HUDEP-2 (cell line): ENCODE data around the gene NLRP9.
"Not testable (repeated sequence)": the region's sequence is repeated elsewhere in the genome, so short reads cannot be mapped to it uniquely, and the experiment has no call there.

Source experiments
- DNase-seq, 76 experiments: peaks; one replicate each; lab custom pipeline; 2025; ENCODE audit not compliant: unreplicated experiment in 76 of 76; lab: John Stamatoyannopoulos, UW

The NLRP9 gene

DNA sequence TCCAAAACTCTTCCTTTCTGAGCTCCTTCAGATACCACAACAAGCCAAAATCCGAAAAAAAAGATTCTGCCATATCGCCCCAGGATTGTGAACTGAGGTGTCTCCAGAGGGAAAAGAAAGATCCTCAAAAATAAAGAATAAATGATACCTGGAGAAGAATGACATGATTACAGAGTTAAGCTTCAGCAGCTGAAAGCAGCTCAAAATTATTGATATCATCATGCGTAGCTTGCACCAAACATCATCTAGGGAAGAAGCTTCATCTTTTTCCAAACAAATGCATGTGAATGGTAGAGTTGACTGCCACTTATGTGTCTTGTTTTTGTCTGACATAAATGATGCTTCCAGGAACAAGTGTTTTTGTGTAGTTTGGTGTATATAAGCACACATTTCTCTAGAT lies at the start of gene NLRP9:
Gene NLRP9, minus strand, starts transcription at position 101 of the 400 bp plus-strand sequence. Its CDS starts 28 bp downstream, at position 73.
- DNase-seq: no peak

GRCh38 chr19:55781112-55781511 lies 42.9 kb upstream of the NLRP9 start:
- DNase-seq: no peak

DNA sequence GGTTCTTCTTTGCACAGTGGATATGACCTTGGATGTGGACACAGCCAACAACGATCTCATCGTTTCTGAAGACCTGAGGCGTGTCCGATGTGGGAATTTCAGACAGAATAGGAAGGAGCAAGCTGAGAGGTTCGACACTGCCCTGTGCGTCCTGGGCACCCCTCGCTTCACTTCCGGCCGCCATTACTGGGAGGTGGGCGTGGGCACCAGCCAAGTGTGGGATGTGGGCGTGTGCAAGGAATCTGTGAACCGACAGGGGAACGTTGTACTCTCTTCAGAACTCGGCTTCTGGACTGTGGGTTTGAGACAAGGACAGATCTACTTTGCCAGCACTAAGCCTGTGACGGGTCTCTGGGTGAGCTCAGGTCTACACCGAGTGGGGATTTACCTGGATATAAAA lies 40.1 kb upstream of the NLRP9 start:
- DNase-seq: no peak

GRCh38 chr19:55777528-55777927 lies 39.3 kb upstream of the NLRP9 start:
- DNase-seq: peak in 23 of 76 experiments; percentile 2 to 59 (median 16)

DNA sequence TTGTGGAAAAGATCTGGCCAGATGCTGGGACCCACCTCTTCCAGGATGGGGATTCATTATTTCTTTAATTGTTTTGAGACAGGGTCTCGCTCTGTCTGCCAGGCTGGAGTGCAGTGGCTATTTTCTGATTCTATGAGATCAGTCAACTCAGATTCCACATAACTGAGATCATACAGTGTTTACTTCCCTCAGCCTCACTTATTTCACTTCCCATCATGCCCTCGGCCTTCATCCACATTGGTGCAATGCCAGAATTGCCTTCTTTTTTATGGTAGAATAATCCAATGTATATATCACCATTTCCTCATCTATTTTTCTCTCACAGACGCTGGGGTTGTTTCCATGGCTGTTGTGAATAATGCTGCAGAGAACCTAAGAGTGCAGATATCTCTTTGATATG lies 31.4 kb upstream of the NLRP9 start:
- DNase-seq: not testable (repeated sequence)

DNA sequence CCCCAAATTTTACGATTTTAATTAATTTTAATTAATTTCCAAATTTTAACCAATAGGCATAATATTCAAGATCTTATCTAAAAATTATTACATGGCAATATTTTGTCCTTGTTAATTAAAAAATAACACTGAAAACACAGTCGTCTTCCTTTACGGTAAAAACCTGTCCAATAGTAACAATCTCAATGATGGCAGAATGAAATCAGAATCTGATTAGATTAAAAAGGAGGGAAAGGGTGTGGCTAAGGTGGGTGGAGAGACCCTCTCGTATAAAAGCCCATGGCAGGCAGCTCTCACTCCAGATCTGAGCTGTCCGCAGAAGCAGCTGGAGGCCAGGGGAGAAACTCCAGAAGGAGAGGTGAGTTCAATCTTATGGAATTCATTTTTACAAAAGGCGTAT lies 30.6 kb upstream of the NLRP9 start, which contains the start of gene RFPL4AL1:
Gene RFPL4AL1, plus strand, starts transcription at position 301 of the 400 bp plus-strand sequence. CDS start 2,687 bp downstream, outside the sequence.
- not testable (repeated sequence) for DNase-seq

GRCh38 chr19:55766466-55766865 lies 28.3 kb upstream of the NLRP9 start:
- DNase-seq: no peak

DNA sequence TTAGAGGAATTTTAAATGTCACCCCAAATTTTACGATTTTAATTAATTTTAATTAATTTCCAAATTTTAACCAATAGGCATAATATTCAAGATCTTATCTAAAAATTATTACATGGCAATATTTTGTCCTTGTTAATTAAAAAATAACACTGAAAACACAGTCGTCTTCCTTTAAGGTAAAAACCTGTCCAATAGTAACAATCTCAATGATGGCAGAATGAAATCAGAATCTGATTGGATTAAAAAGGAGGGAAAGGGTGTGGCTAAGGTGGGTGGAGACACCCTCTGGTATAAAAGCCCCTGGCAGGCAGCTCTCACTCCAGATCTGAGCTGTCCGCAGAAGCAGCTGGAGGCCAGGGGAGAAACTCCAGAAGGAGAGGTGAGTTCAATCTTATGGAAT lies 20.6 kb upstream of the NLRP9 start, which contains the start of gene RFPL4A:
Gene RFPL4A, plus strand, starts transcription at position 301 of the 400 bp plus-strand sequence. CDS start 2,704 bp downstream, outside the sequence.
- DNase-seq: not testable (repeated sequence)

DNA sequence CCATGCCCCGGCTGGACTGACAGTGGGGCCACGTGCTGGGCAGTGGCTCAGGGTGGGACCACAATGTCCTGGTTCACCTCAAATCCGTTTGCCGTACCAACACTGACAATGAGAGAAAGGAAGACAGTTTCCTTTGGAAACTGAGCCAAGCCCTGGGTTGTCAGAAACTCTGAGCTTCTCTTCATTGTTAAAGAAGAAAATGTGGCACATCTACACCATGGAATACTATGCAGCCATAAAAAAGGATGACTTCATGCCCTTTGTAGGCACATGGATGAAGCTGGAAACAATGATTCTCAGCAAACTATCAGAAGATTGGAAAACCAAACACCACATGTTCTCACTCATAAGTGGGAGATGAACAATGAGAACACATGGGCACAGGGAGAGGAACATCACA lies 18.6 kb upstream of the NLRP9 start:
- DNase-seq: not testable (repeated sequence)

- DNase-seq: no peak
Measured at GRCh38 chr19:55753401-55753800, 15.2 kb upstream of the NLRP9 start.

- DNase-seq: no peak
Measured at GRCh38 chr19:55750715-55751114, 12.5 kb upstream of the NLRP9 start.

DNA sequence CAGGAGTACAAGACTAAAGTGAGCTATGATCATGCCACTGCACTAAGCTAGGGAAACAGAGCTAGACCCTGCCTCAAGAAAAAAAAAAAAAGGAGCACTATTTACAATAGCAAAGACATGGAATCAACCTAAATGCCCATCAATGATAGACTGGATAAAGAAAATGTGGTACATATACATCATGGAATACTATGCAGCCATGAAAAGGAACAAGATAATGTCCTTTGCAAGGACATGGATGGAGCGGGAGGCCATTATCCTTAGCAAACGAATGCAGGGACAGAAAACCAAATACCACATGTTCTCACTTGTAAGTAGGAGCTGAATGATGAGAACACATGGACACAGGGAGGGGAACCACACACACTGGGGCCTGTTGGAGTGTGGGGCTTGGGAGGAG lies 7.8 kb downstream of the NLRP9 start:
- not testable (repeated sequence) for DNase-seq

- DNase-seq: no peak
Measured at GRCh38 chr19:55723491-55723890, 14.7 kb downstream of the NLRP9 start.

- DNase-seq: no peak
Measured at GRCh38 chr19:55720801-55721200, 17.4 kb downstream of the NLRP9 start.

GRCh38 chr19:55720214-55720746 lies 17.9 kb downstream of the NLRP9 start:
- DNase-seq: no peak

DNA sequence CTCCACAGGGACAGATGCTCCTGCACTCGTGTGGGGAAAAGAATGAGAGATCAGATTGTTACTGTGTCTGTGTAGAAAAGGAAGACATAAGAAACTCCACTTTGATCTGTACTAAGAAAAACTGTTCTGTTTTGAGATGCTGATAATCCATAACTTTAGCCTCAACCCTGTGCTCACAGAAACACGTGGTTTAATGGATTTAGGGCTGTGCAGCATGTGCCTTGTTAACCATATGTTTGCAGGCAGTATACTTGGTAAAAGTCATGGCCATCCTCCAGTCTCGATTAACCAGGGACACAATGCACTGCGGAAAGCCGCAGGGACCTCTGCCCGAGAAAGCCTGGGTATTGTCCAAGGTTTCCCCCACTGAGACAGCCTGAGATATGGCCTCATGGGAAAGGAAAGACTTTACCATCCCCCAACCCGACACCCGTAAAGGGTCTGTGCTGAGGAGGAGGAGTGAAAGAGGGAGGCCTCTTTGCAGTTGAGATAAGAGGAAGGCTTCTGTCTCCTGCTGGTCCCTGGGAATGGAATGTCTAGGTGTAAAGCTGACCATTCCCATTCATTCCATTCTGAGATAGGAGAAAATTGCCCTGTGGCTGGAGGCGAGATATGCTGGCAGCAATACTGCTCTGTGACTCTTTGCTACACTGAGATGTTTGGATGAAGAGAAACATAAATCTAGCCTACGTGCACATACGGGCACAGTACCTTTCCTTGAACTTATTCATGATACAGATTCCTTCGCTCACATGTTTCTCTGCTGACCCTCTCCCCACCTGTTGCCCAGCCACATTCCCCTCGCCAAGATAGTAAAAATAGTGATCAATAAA lies 20.1 kb downstream of the NLRP9 start:
- DNase-seq: not testable (repeated sequence)

- DNase-seq: no peak
Measured at GRCh38 chr19:55717251-55717650, 21.0 kb downstream of the NLRP9 start.

DNA sequence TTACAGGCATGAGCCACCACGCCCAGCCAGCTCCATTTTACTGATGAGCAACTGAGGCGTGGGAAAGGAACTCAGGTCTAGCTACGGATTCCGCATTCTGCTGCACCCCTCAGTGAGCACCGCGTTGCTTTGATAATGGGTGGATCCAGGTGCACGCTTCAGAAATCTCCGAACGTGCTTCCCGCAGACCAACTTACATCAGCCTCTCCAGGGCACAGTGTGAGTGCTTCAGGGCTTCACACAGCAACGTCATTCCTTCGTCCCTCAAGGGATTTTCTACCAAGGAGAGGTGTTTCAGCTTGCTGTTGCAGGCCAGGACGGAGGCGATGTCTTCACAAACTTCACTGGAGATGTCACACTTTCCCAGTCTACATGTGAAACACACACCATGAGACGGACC lies 21.7 kb downstream of the NLRP9 start:
- no peak for DNase-seq

DNA sequence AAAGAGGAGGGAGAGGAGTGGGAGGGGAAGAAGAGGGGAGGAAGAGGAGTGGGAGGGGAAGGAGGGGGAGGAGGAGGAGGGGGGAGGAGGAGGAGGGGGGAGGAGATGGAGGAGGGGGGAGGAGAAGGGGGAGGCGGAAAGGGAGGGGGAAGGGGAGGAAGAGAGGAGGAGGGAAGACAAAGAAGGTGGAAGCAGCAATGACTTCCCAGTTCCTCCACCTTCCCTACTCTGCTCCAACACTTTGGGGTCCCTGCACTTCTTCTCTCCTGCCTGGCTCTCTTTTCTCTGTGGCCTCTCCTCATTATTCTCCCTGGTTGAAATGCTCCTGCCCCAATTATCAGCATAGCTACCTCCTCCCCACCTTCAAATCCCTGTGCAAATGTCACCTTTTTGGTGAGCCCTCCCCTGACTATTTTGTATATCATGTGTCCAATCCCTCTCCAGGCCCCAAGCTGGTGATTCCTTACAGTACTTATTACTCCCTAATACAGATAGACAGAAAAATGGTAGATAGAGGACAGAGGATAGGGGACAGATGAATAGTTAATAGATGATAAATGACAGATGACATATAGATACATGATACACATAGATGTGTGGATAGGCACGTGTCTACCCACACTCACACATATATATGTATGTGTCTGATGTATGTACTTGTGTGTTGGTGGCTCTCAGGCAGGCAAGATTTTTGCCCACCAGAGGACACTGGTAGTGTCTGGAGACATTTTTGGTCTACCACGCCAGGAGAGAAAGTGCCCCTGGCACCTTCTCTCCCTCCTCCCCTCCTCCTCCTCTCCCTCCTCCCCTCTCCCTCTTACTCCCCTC lies 25.2 kb downstream of the NLRP9 start:
- DNase-seq: no peak

DNA sequence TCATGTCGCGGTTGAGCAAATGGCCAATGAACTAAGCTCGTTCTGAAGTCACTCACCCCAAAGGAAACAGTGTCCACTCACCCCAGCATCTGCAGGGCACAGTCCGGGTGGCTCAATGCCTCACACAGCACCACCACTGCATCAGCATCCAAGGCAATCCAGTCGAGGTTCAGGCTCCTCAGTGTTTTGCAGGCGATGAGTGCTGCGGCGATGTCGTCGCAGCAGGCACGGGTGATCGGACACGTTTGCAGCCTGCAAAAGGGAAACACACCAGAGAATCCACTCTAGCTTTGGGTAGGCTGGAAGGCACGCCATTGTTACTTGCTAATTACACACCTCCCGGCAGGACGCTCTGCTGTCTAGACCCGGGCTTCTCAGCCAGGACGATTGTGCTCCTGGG lies 26.5 kb downstream of the NLRP9 start:
- DNase-seq: no peak

DNA sequence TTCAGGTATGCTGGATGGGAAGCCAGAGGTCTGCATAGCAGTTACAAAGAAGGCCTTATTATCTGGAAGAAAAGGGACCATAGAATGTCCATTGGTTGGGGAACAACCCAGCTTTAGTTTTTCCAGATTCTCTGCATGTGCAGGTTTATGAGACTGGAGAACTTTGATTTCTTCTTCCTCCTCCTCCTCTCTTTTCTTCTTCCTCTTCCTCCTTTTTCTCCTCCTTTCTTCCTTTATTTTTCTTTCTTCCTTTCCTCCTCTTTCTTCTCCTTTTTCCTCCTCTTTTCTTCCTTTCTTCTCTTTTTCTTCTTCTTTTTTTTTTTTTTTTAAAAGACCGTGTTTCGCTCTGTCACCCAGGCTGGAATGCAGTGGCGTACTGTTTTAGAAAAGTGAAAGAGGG lies 32.2 kb downstream of the NLRP9 start:
- no peak for DNase-seq
